H1 (cell line): Measurements from ENCODE around the gene SPAG17. TPM values are rescaled to one million over a fixed set of nuclear protein-coding genes. Genes with fewer than 3 reads are reported as not detected.

Experiments used
- CTCF ChIA-PET: fragments of 300-600 bp; sonication (Branson Sonifier 250); formaldehyde crosslinking; loops from one replicate; lab custom pipeline; 2021; ENCODE audit not compliant: partially characterized antibody; lab: Charles Lee
- POLR2A ChIA-PET: fragments of 300-600 bp; sonication (Branson Sonifier 250); formaldehyde crosslinking; loops from one replicate; lab custom pipeline; 2021; ENCODE audit warnings: inconsistent platforms; ENCODE audit not compliant: partially characterized antibody; lab: Charles Lee
- DNase-seq, 2 experiments: peaks; one replicate each; pipeline versions ENCODE4 v3.0.0 to v3.0.0-alpha.2; 2010 to 2022; ENCODE audit warnings: low spot score in 2 of 2, low read depth in 1 of 2, mixed read lengths in 1 of 2
- FAIRE-seq: peaks from 2 replicates; lab custom pipeline; 2011; peaks lifted over from hg19 to GRCh38; lab: Jason Lieb, UNC
- H2AFZ ChIP-seq: 2 replicates; pipeline ENCODE4 v1.8.1; 2012; ENCODE audit warnings: low read length, inconsistent platforms
- H2AK5ac ChIP-seq: 2 replicates; pipeline ENCODE4 v1.6.1; 2013; ENCODE audit warnings: low read depth, low read length
- H2BK120ac ChIP-seq: replicated peaks from 2 replicates; pipeline ENCODE3; 2013; ENCODE audit warnings: low read depth, low read length, inconsistent platforms
- H2BK12ac ChIP-seq: 2 replicates; pipeline ENCODE4 v1.6.1; 2013; ENCODE audit warnings: low read depth, low read length
- H2BK15ac ChIP-seq: 2 replicates; pipeline ENCODE4 v1.6.1; 2013; ENCODE audit warnings: low read length
- H2BK20ac ChIP-seq: 2 replicates; pipeline ENCODE4 v1.6.1; 2013; ENCODE audit warnings: low read length
- H2BK5ac ChIP-seq: 2 replicates; pipeline ENCODE4 v1.6.1; 2013; ENCODE audit warnings: low read depth, low read length
- H3K14ac ChIP-seq: 2 replicates; pipeline ENCODE4 v1.6.1; 2013; ENCODE audit warnings: inconsistent platforms; ENCODE audit not compliant: insufficient read length
- H3K18ac ChIP-seq: 2 replicates; pipeline ENCODE4 v1.6.1; 2013; ENCODE audit warnings: low read length; ENCODE audit errors: extremely low read depth
- H3K23ac ChIP-seq: 2 replicates; pipeline ENCODE4 v1.6.1; 2013; ENCODE audit warnings: inconsistent platforms; ENCODE audit not compliant: insufficient read length
- H3K23me2 ChIP-seq: 2 replicates; pipeline ENCODE4 v1.6.1; 2013; ENCODE audit warnings: low read depth, low read length
- H3K27ac ChIP-seq: 2 replicates; pipeline ENCODE4 v1.6.1; 2011; ENCODE audit warnings: low read depth, low read length, inconsistent platforms
- H3K27me3 ChIP-seq, 4 experiments: replicated peaks in 1 of 4; 1 replicate in 1 of 4; 2 replicates in 3 of 4; pipeline versions ENCODE4 v1.6.1 to v1.8.1; 2011 to 2013; ENCODE audit warnings: low read length in 3 of 4, mild to moderate bottlenecking in 3 of 4, inconsistent platforms in 2 of 4, mixed read lengths in 2 of 4, moderate library complexity in 1 of 4; ENCODE audit not compliant: control insufficient read depth in 3 of 4, insufficient read depth in 3 of 4; ENCODE audit errors: extremely low read depth in 1 of 4
- H3K36me3 ChIP-seq, 4 experiments: 2 replicates each; pipeline versions ENCODE4 v1.6.1 to v1.8.1; 2011 to 2013; ENCODE audit warnings: mild to moderate bottlenecking in 4 of 4, low read length in 3 of 4, moderate library complexity in 2 of 4, control low read depth in 1 of 4, inconsistent platforms in 1 of 4; ENCODE audit not compliant: insufficient read depth in 4 of 4, control insufficient read depth in 2 of 4
- H3K4ac ChIP-seq: replicated peaks from 2 replicates; pipeline ENCODE3; 2013; ENCODE audit warnings: low read length, low read depth, mixed read lengths, inconsistent platforms; ENCODE audit not compliant: insufficient read length
- H3K4me1 ChIP-seq, 4 experiments: replicated peaks in 1 of 4; 1 replicate in 1 of 4; 2 replicates in 3 of 4; pipeline versions ENCODE4 v1.6.1 to v1.8.1; 2011 to 2013; ENCODE audit warnings: low read length in 3 of 4, inconsistent platforms in 2 of 4, mixed read lengths in 1 of 4; ENCODE audit not compliant: insufficient read depth in 4 of 4, control insufficient read depth in 3 of 4
- H3K4me2 ChIP-seq, 2 experiments: 2 replicates each; pipeline versions ENCODE4 v1.6.1 to v1.8.1; 2011 to 2013; ENCODE audit warnings: low read depth in 2 of 2, low read length in 2 of 2, control low read depth in 1 of 2, inconsistent platforms in 1 of 2, mild to moderate bottlenecking in 1 of 2; ENCODE audit not compliant: insufficient read depth in 1 of 2
- H3K4me3 ChIP-seq, 4 experiments: fragments of 200-600, 300-600 bp in 1 of 4; sonication (generic), shearing (Covaris generic), sonication (Bioruptor Twin) in 1 of 4; 2 replicates each; pipeline versions ENCODE4 v1.5.1 to v1.8.1; 2011 to 2016; ENCODE audit warnings: low read length in 4 of 4, low read depth in 3 of 4, control low read depth in 2 of 4, inconsistent platforms in 2 of 4, mild to moderate bottlenecking in 2 of 4, mixed read lengths in 1 of 4, moderate library complexity in 1 of 4; ENCODE audit not compliant: insufficient read depth in 2 of 4; ENCODE audit errors: extremely low read depth in 1 of 4
- H3K56ac ChIP-seq: replicated peaks from 2 replicates; pipeline ENCODE3; 2013; ENCODE audit warnings: low read depth, mild to moderate bottlenecking, mixed read lengths, low read length, inconsistent platforms; ENCODE audit not compliant: insufficient read length
- H3K79me1 ChIP-seq: 2 replicates; pipeline ENCODE4 v1.6.1; 2013; ENCODE audit warnings: low read depth, low read length, control low read depth
- H3K79me2 ChIP-seq, 2 experiments: 2 replicates each; pipeline versions ENCODE4 v1.6.1 to v1.8.1; 2012 to 2013; ENCODE audit warnings: low read length in 2 of 2, mild to moderate bottlenecking in 2 of 2, inconsistent platforms in 1 of 2; ENCODE audit not compliant: insufficient read depth in 2 of 2, control insufficient read depth in 1 of 2
- H3K9ac ChIP-seq, 4 experiments: replicated peaks in 1 of 4; 1 replicate in 1 of 4; 2 replicates in 3 of 4; pipeline versions ENCODE4 v1.6.1 to v1.8.1; 2011 to 2013; ENCODE audit warnings: low read depth in 3 of 4, low read length in 3 of 4, control low read depth in 2 of 4, mild to moderate bottlenecking in 2 of 4, moderate library complexity in 2 of 4, inconsistent platforms in 1 of 4; ENCODE audit errors: extremely low read depth in 1 of 4
- H3K9me3 ChIP-seq, 2 experiments: 2 replicates each; pipeline versions ENCODE4 v1.6.1 to v1.8.1; 2012 to 2013; ENCODE audit warnings: mild to moderate bottlenecking in 2 of 2, moderate library complexity in 2 of 2, control low read depth in 1 of 2, inconsistent platforms in 1 of 2, low read depth in 1 of 2, low read length in 1 of 2, mixed read lengths in 1 of 2; ENCODE audit not compliant: insufficient read depth in 2 of 2
- H4K20me1 ChIP-seq, 2 experiments: replicated peaks in 1 of 2; 2 replicates each; pipeline versions ENCODE3 to v1.8.1; 2011 to 2013; ENCODE audit warnings: inconsistent platforms in 2 of 2, low read length in 2 of 2, mild to moderate bottlenecking in 1 of 2; ENCODE audit not compliant: insufficient read depth in 2 of 2, control insufficient read depth in 1 of 2
- H4K5ac ChIP-seq: 2 replicates; pipeline ENCODE4 v1.6.1; 2013; ENCODE audit warnings: low read length, low read depth, mixed read lengths, inconsistent platforms; ENCODE audit not compliant: insufficient read length
- H4K8ac ChIP-seq: 2 replicates; pipeline ENCODE4 v1.8.0; 2013; ENCODE audit warnings: mild to moderate bottlenecking, moderate library complexity, low read length, inconsistent platforms; ENCODE audit not compliant: insufficient read depth; ENCODE audit errors: extremely low read depth
- H4K91ac ChIP-seq: replicated peaks from 2 replicates; pipeline ENCODE3; 2013; ENCODE audit warnings: low read length, mixed read lengths, inconsistent platforms; ENCODE audit not compliant: insufficient read length
- BCL11A ChIP-seq, 2 experiments: IDR thresholded peaks; one replicate each; pipeline ENCODE4 v1.6.1; 2011; ENCODE audit warnings: low read depth in 2 of 2, low read length in 2 of 2, mild to moderate bottlenecking in 2 of 2
- RAD21 ChIP-seq, 2 experiments: IDR thresholded peaks in 1 of 2; conservative IDR thresholded peaks in 1 of 2; 2 replicates each; pipeline ENCODE4 v1.6.1; 2011; ENCODE audit warnings: low read depth in 2 of 2, low read length in 2 of 2, improper control_type of control experiment in 1 of 2, inconsistent platforms in 1 of 2, mild to moderate bottlenecking in 1 of 2, moderate library complexity in 1 of 2
- WGBS, 2 experiments: shearing (Covaris generic) in 1 of 2; methylation state at CpG; one replicate each; pipeline versions ENCODE4 v1.1.6 to v1.1.7; 2013 to 2015; ENCODE audit warnings: low lambda C conversion rate in 2 of 2, mixed read lengths in 2 of 2, inconsistent platforms in 1 of 2, low coverage in 1 of 2, missing lambda C conversion rate in 1 of 2; ENCODE audit not compliant: insufficient replicate concordance in 2 of 2, insufficient coverage in 1 of 2, insufficient read length in 1 of 2; ENCODE audit errors: extremely low coverage in 1 of 2, missing lambda C conversion rate in 1 of 2; 5-methylcytosine and 5-hydroxymethylcytosine counted together
- polyA plus RNA-seq, 7 experiments: library from polyadenylated mRNA; depleted of rRNA in 3 of 7; stranded (reverse) in 5 of 7; unstranded in 2 of 7; fragments of >200 nt in 5 of 7; fragments of 200-250 nt in 2 of 7; gene quantifications; 1 replicate in 5 of 7; 2 replicates in 1 of 7; 4 replicates in 1 of 7; pipeline versions ENCODE4 v1.2.1 to v1.2.3, GENCODE V29; 2011 to 2013; ENCODE audit warnings: missing spikeins in 2 of 7, mixed read lengths in 2 of 7
- total RNA-seq: library from RNA; stranded (reverse); fragmentation: NEBNext Ultra II Directional; extraction: Animal tissue kit (Norgen Biotek cat#: 25700); gene quantifications from 2 replicates; pipeline ENCODE4 v1.2.1, GENCODE V29; 2021

SPAG17 gene
- total and polyA plus RNA-seq, 2 of the 8 experiments (the other 6 are each of a cell fraction or from before 2014, with no cell fraction given) = 0.56 to 0.62 TPM

GRCh38 chr1:118021668-118022067 is 163.4 kb downstream of the SPAG17 start:
- FAIRE-seq (no peak), DNase-seq (no peak)
- Histone ChIP-seq H3K23me2 (no peaks in the 10 kb centered on the region), H3K4me3 (no peak overlapping the region), H4K5ac (no peak overlapping the region), H3K23ac (no peak overlapping the region), H2BK12ac (no peak overlapping the region), H4K91ac (no peak overlapping the region), H3K18ac (no peak overlapping the region), H3K9me3 (no peaks in the 10 kb centered on the region), H4K20me1 (no peaks in the 10 kb centered on the region), H4K8ac (no peak overlapping the region), H2BK20ac (no peak overlapping the region), H2AFZ (no peak overlapping the region), H3K14ac (no peak overlapping the region), H3K4me1 (no peaks in the 10 kb centered on the region), H3K27ac (no peak overlapping the region), H3K9ac (no peak overlapping the region), H3K56ac (no peak overlapping the region), H3K27me3 (no peaks in the 10 kb centered on the region; a peak in 1 of 7 replicates), H2BK120ac (no peak overlapping the region), H3K4ac (no peak overlapping the region), H3K79me2 (no peaks in the 10 kb centered on the region), H3K36me3 (no peaks in the 10 kb centered on the region), H3K4me2 (no peak overlapping the region), H2AK5ac (no peak overlapping the region), H3K79me1 (no peaks in the 10 kb centered on the region), H2BK15ac (no peak overlapping the region), H2BK5ac (no peak overlapping the region)
- TF ChIP-seq BCL11A (IDR thresholded peaks at IDR 0.05; ENCODE audit: low read depth in 2 of 2, low read length in 2 of 2) (no peak), RAD21 (IDR thresholded peaks at IDR 0.05 in 1 of 2, conservative IDR thresholded peaks at IDR 0.05 in 1 of 2; ENCODE audit: low read depth in 2 of 2, low read length in 2 of 2) (peak in 1 of 2 experiments; percentile 30; a peak in 2 of 4 replicates)
- 79% methylated on average over 1 of the region's 1 CpG; no CpG with 5 or more reads in 1 of the 2 experiments for WGBS, 2 experiments
- ChIA-PET POLR2A (no interaction called here), CTCF (interaction anchor here (0.6 to 1.7 kb wide), 4 partner anchors 9 to 591 kb away, joined by 3 to 4 read pairs (median 3); no protein-coding TSS in a partner anchor)
